A549 (cell line): ENCODE measurements around the gene EML1.

ENCODE experiments used
- BHLHE40 ChIP-seq: IDR thresholded peaks from 2 replicates; pipeline ENCODE4 v1.6.1; 2012; ENCODE audit warnings: low read depth, low read length, inconsistent platforms
- EP300 ChIP-seq, 2 experiments: fragments of >200 bp; sonication (Bioruptor Twin); formaldehyde crosslinking; IDR thresholded peaks; 2 replicates in 1 of 2; 3 replicates in 1 of 2; pipeline ENCODE4 v1.6.1; 2016 to 2017
- ESRRA ChIP-seq: fragments of 150-350 bp; IDR thresholded peaks from 2 replicates; pipeline ENCODE4 v1.6.1; 2014; ENCODE audit warnings: mild to moderate bottlenecking, low read length, borderline replicate concordance
- FOSL2 ChIP-seq, 2 experiments: fragments of 450-650 bp in 1 of 2; fragments of >200 bp in 1 of 2; sonication (Bioruptor Twin) in 1 of 2; formaldehyde crosslinking; IDR thresholded peaks; 2 replicates each; pipeline versions ENCODE4 v1.5.0 to v1.6.1; 2016 to 2020; ENCODE audit warnings: mild to moderate bottlenecking in 1 of 2, moderate library complexity in 1 of 2
- MYC ChIP-seq: IDR thresholded peaks from 2 replicates; pipeline ENCODE4 v1.6.1; 2012; ENCODE audit warnings: mild to moderate bottlenecking, inconsistent platforms, low read length, improper control_type of control experiment, borderline replicate concordance
- NR3C1 ChIP-seq: fragments of >200 bp; sonication (Bioruptor Twin); formaldehyde crosslinking; IDR thresholded peaks from 3 replicates; pipeline ENCODE4 v1.6.1; 2017
- POLR2A ChIP-seq: IDR thresholded peaks from 2 replicates; pipeline ENCODE4 v1.6.1; 2012; ENCODE audit warnings: mild to moderate bottlenecking, low read length
- SMC3 ChIP-seq: fragments of >200 bp; sonication (Bioruptor Twin); formaldehyde crosslinking; IDR thresholded peaks from 3 replicates; pipeline ENCODE4 v1.6.1; 2018; ENCODE audit warnings: inconsistent platforms
- USF2 ChIP-seq: fragments of 450-650 bp; IDR thresholded peaks from 2 replicates; pipeline ENCODE4 v1.6.1; 2014; ENCODE audit warnings: antibody characterized with exemption
- TF ChIP-seq, protein P1 (sequence below): fragments of >200 bp; sonication (Bioruptor Twin); formaldehyde crosslinking; IDR thresholded peaks from 3 replicates; pipeline ENCODE4 v1.5.1; 2016

GRCh38 chr14:99982537-99983250, 189.5 kb downstream of the EML1 start:
- no peak for TF ChIP-seq ESRRA
- no peak for TF ChIP-seq BHLHE40
- TF ChIP-seq, protein P1, sequence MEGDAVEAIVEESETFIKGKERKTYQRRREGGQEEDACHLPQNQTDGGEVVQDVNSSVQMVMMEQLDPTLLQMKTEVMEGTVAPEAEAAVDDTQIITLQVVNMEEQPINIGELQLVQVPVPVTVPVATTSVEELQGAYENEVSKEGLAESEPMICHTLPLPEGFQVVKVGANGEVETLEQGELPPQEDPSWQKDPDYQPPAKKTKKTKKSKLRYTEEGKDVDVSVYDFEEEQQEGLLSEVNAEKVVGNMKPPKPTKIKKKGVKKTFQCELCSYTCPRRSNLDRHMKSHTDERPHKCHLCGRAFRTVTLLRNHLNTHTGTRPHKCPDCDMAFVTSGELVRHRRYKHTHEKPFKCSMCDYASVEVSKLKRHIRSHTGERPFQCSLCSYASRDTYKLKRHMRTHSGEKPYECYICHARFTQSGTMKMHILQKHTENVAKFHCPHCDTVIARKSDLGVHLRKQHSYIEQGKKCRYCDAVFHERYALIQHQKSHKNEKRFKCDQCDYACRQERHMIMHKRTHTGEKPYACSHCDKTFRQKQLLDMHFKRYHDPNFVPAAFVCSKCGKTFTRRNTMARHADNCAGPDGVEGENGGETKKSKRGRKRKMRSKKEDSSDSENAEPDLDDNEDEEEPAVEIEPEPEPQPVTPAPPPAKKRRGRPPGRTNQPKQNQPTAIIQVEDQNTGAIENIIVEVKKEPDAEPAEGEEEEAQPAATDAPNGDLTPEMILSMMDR, result peak; percentile 97
- TF ChIP-seq POLR2A, result no peak
- peak; percentile 97 for TF ChIP-seq SMC3
- TF ChIP-seq MYC, result no peak
- no peak for TF ChIP-seq FOSL2 (IDR thresholded peaks at IDR 0.05)
- TF ChIP-seq FOSL2 (CRISPR knock-in tag; IDR thresholded peaks at IDR 0.05), result no peak
- no peak for TF ChIP-seq EP300 (IDR thresholded peaks at IDR 0.05)
- TF ChIP-seq NR3C1, result no peak
- TF ChIP-seq USF2, result no peak
